Measurements from ENCODE around the gene KCNG2.

The KCNG2 gene

GRCh38 chr18:79878741-79879378 is 81.1 kb downstream of the KCNG2 start:
- no peak for DNase-seq (ENCODE audit: extremely low read depth in 1 of 2, low read depth in 1 of 2)

- no peak for DNase-seq (ENCODE audit: extremely low read depth in 1 of 2, low read depth in 1 of 2)
These were observed 81.8 kb downstream of the KCNG2 start for GRCh38 chr18:79879566-79879965.

GRCh38 chr18:79881695-79882094 is 84.0 kb downstream of the KCNG2 start:
- DNase-seq (ENCODE audit: extremely low read depth in 1 of 2, low read depth in 1 of 2) = no peak

- DNase-seq (ENCODE audit: extremely low read depth in 1 of 2, low read depth in 1 of 2) = no peak
These were observed 84.9 kb downstream of the KCNG2 start for GRCh38 chr18:79882522-79883241.

- no peak for DNase-seq (ENCODE audit: extremely low read depth in 1 of 2, low read depth in 1 of 2)
These were observed 85.9 kb downstream of the KCNG2 start for GRCh38 chr18:79883461-79884293.

GRCh38 chr18:79884294-79884962 is 86.7 kb downstream of the KCNG2 start:
- DNase-seq (ENCODE audit: extremely low read depth in 1 of 2, low read depth in 1 of 2) = no peak

GRCh38 chr18:79884963-79885728 is 87.4 kb downstream of the KCNG2 start:
- DNase-seq (ENCODE audit: extremely low read depth in 1 of 2, low read depth in 1 of 2) = no peak

GRCh38 chr18:79887181-79888000 is 89.7 kb downstream of the KCNG2 start:
- no peak for DNase-seq (ENCODE audit: extremely low read depth in 1 of 2, low read depth in 1 of 2)

- no peak for DNase-seq (ENCODE audit: extremely low read depth in 1 of 2, low read depth in 1 of 2)
These were observed 90.3 kb downstream of the KCNG2 start for GRCh38 chr18:79888016-79888415.

GRCh38 chr18:79889569-79889968 is 91.8 kb downstream of the KCNG2 start:
- no peak for DNase-seq (ENCODE audit: extremely low read depth in 1 of 2, low read depth in 1 of 2)

- no peak for DNase-seq (ENCODE audit: extremely low read depth in 1 of 2, low read depth in 1 of 2)
These were observed 92.9 kb downstream of the KCNG2 start for GRCh38 chr18:79890674-79891073.

- DNase-seq (ENCODE audit: extremely low read depth in 1 of 2, low read depth in 1 of 2) = no peak
These were observed 99.0 kb downstream of the KCNG2 start for GRCh38 chr18:79896738-79897137.

- DNase-seq (ENCODE audit: extremely low read depth in 1 of 2, low read depth in 1 of 2) = no peak
These were observed 100.3 kb downstream of the KCNG2 start for GRCh38 chr18:79897940-79898625.

- no peak for DNase-seq (ENCODE audit: extremely low read depth in 1 of 2, low read depth in 1 of 2)
These were observed 101.3 kb downstream of the KCNG2 start for GRCh38 chr18:79898952-79899608.

- no peak for DNase-seq (ENCODE audit: extremely low read depth in 1 of 2, low read depth in 1 of 2)
These were observed 102.1 kb downstream of the KCNG2 start for GRCh38 chr18:79899609-79900445.

- no peak for DNase-seq (ENCODE audit: extremely low read depth in 1 of 2, low read depth in 1 of 2)
These were observed 103.2 kb downstream of the KCNG2 start for GRCh38 chr18:79900610-79901570.
